Panc1 (cell line): ENCODE results near the gene KCND3. TPM values are rescaled to one million over a fixed set of nuclear protein-coding genes. Genes with fewer than 3 reads are reported as not detected.

Experiments used
- ATAC-seq: fragments of 200-7000 bp; cut with Tn5 transposase; 2 replicates; pipeline ENCODE4 v1.9.1; 2020; ENCODE audit warnings: mild to moderate bottlenecking, moderate library complexity
- BruUV-seq: library from RNA; stranded (reverse); fragments of 400-500 nt; replicated peaks from 2 replicates; lab custom pipeline; 2021; lab: Mats Ljungman, UMichigan
- CTCF ChIA-PET: fragments of 300-600 bp; sonication (Branson Sonifier 250); formaldehyde crosslinking; loops from one replicate; lab custom pipeline; 2022; ENCODE audit warnings: antibody characterized with exemption; lab: Charles Lee
- POLR2A ChIA-PET: fragments of 300-600 bp; sonication (Branson Sonifier 250); formaldehyde crosslinking; loops from one replicate; lab custom pipeline; 2022; ENCODE audit warnings: antibody characterized with exemption; lab: Charles Lee
- DNase-seq: peaks from one replicate; pipeline ENCODE4 v3.0.0-alpha.2; 2010; ENCODE audit warnings: low read depth, low spot score
- H3K27ac ChIP-seq: 2 replicates; pipeline ENCODE4 v1.5.1; 2011; ENCODE audit warnings: mild to moderate bottlenecking, low read length, inconsistent platforms
- H3K27me3 ChIP-seq: fragments of 200-500 bp; sonication (Bioruptor generic); 2 replicates; pipeline ENCODE4 v1.6.0; 2014; ENCODE audit warnings: low read length, inconsistent platforms; ENCODE audit not compliant: control insufficient read depth, insufficient read depth
- H3K36me3 ChIP-seq: fragments of 200-500 bp; sonication (Bioruptor generic); 2 replicates; pipeline ENCODE4 v1.5.1; 2014; ENCODE audit warnings: inconsistent platforms, mild to moderate bottlenecking, low read length, moderate library complexity; ENCODE audit not compliant: control insufficient read depth, insufficient read depth
- H3K4me1 ChIP-seq: 2 replicates; pipeline ENCODE4 v1.5.1; 2011; ENCODE audit warnings: inconsistent platforms, mild to moderate bottlenecking, low read length, moderate library complexity; ENCODE audit not compliant: control insufficient read depth, insufficient read depth
- H3K4me3 ChIP-seq, 2 experiments: 2 replicates each; pipeline ENCODE4 v1.5.1; 2011 to 2012; ENCODE audit warnings: low read depth in 2 of 2, low read length in 2 of 2, mild to moderate bottlenecking in 2 of 2, inconsistent platforms in 1 of 2, moderate library complexity in 1 of 2
- H3K9me3 ChIP-seq: fragments of 200-500 bp; sonication (Bioruptor generic); 2 replicates; pipeline ENCODE4 v1.5.1; 2014; ENCODE audit warnings: low read depth, mild to moderate bottlenecking, inconsistent platforms, low read length, moderate library complexity; ENCODE audit not compliant: control insufficient read depth, insufficient read depth
- CTCF ChIP-seq: fragments of 450-650 bp; IDR thresholded peaks from 2 replicates; pipeline ENCODE4 v1.5.1; 2017; ENCODE audit warnings: mild to moderate bottlenecking
- POLR2AphosphoS5 ChIP-seq: IDR thresholded peaks from 2 replicates; pipeline ENCODE4 v1.6.1; 2012; ENCODE audit warnings: mild to moderate bottlenecking, low read depth, low read length, moderate library complexity
- REST ChIP-seq, 2 experiments: IDR thresholded peaks; 2 replicates each; pipeline ENCODE4 v1.6.1; 2011 to 2012; ENCODE audit warnings: low read depth in 2 of 2, control low read depth in 1 of 2, low read length in 1 of 2, mild to moderate bottlenecking in 1 of 2, moderate library complexity in 1 of 2; ENCODE audit not compliant: insufficient read depth in 1 of 2
- SIN3A ChIP-seq: IDR thresholded peaks from 2 replicates; pipeline ENCODE4 v1.6.1; 2012; ENCODE audit warnings: low read depth, mild to moderate bottlenecking, low read length, moderate library complexity, borderline replicate concordance; ENCODE audit not compliant: insufficient read depth
- TCF7L2 ChIP-seq: IDR thresholded peaks from 2 replicates; pipeline ENCODE4 v1.6.1; 2011; ENCODE audit warnings: mild to moderate bottlenecking, low read depth, low read length, inconsistent platforms
- in situ Hi-C: cut with HindIII; loops from 2 replicates; pipeline ENCODE4 v1.10.0; 2016; ENCODE audit warnings: low sequenced_read_pairs, low pct_unique_long_range_greater_than_20kb
- intact Hi-C: fragments of 100-400 bp; cut with micrococcal nuclease; formaldehyde crosslinking; loops from one replicate; pipeline ENCODE4 v1.10.0; 2022; ENCODE audit not compliant: unreplicated experiment
- total RNA-seq: library from RNA; stranded (reverse); gene quantifications from one replicate; pipeline ENCODE4 v1.2.1, GENCODE V29; 2021; ENCODE audit not compliant: unreplicated experiment

KCND3 gene
- total RNA-seq, 1 experiment from 2014 or later, result not detected

GRCh38 chr1:111967886-111968285, 21.6 kb downstream of the KCND3 start:
- intact Hi-C loops, result no loop called here
- H3K4me3 ChIP-seq, result no peak overlapping the region
- no TSS peak for BruUV-seq
- no peaks in the 10 kb centered on the region for H3K27me3 ChIP-seq
- POLR2A ChIA-PET, result no interaction called here
- in situ Hi-C loops, result no loop called here
- CTCF ChIA-PET, result no interaction called here
- DNase-seq (no peak), ATAC-seq (no peak)
- H3K4me1 ChIP-seq, result no peaks in the 10 kb centered on the region
- no peak for TF ChIP-seq POLR2AphosphoS5
- no peak for TF ChIP-seq CTCF
- no peak for TF ChIP-seq SIN3A
- TF ChIP-seq TCF7L2, result no peak
- no peak for TF ChIP-seq REST (IDR thresholded peaks at IDR 0.05; ENCODE audit: insufficient read depth in 1 of 2, low read depth in 2 of 2, low read length in 1 of 2)
- no peaks in the 10 kb centered on the region for H3K36me3 ChIP-seq
- no peak overlapping the region for H3K27ac ChIP-seq
- no peaks in the 10 kb centered on the region for H3K9me3 ChIP-seq

GRCh38 chr1:111967067-111967690, 22.3 kb downstream of the KCND3 start:
- no peak for DNase-seq
- BruUV-seq, result no TSS peak
- Histone ChIP-seq H3K27ac (no peak overlapping the region), H3K36me3 (no peaks in the 10 kb centered on the region), H3K27me3 (no peaks in the 10 kb centered on the region), H3K4me1 (no peaks in the 10 kb centered on the region), H3K9me3 (no peaks in the 10 kb centered on the region), H3K4me3 (no peak overlapping the region)
- ATAC-seq, result no peak
- intact Hi-C loops, result no loop called here
- no peak for TF ChIP-seq TCF7L2
- TF ChIP-seq CTCF, result no peak
- TF ChIP-seq SIN3A, result no peak
- TF ChIP-seq REST (IDR thresholded peaks at IDR 0.05; ENCODE audit: insufficient read depth in 1 of 2, low read depth in 2 of 2, low read length in 1 of 2), result no peak
- no peak for TF ChIP-seq POLR2AphosphoS5
- POLR2A ChIA-PET, result no interaction called here
- CTCF ChIA-PET, result no interaction called here
- in situ Hi-C loops, result no loop called here
